Measurements from ENCODE around the gene LYL1. TPM values are rescaled to one million over a fixed set of nuclear protein-coding genes. Genes with fewer than 3 reads are reported as not detected.

LYL1 gene
- total RNA-seq, 1 donor from 2014 or later: 0.20 TPM

GRCh38 chr19:13129384-13129783, 26.7 kb upstream of the LYL1 start:
- DNase-seq (ENCODE audit: low read depth): no peak

- DNase-seq (ENCODE audit: low read depth): no peak
Measured at GRCh38 chr19:13128583-13128982, 25.9 kb upstream of the LYL1 start.

GRCh38 chr19:13127811-13128575, 25.3 kb upstream of the LYL1 start:
- no peak for DNase-seq (ENCODE audit: low read depth)

- DNase-seq (ENCODE audit: low read depth): no peak
Measured at GRCh38 chr19:13127051-13127450, 24.4 kb upstream of the LYL1 start.

- DNase-seq (ENCODE audit: low read depth): no peak
Measured at GRCh38 chr19:13122980-13123957, 20.6 kb upstream of the LYL1 start.

- no peak for DNase-seq (ENCODE audit: low read depth)
Measured at GRCh38 chr19:13122275-13122878, 19.7 kb upstream of the LYL1 start.

- DNase-seq (ENCODE audit: low read depth): peak; percentile 36
Measured at GRCh38 chr19:13121551-13122274, 19.1 kb upstream of the LYL1 start.

GRCh38 chr19:13120817-13121216, 18.2 kb upstream of the LYL1 start:
- DNase-seq (ENCODE audit: low read depth): no peak

GRCh38 chr19:13120031-13120430, 17.4 kb upstream of the LYL1 start:
- DNase-seq (ENCODE audit: low read depth): no peak

GRCh38 chr19:13119627-13120026, 17.0 kb upstream of the LYL1 start:
- DNase-seq (ENCODE audit: low read depth): no peak

- DNase-seq (ENCODE audit: low read depth): peak; percentile 22
Measured at GRCh38 chr19:13118424-13119193, 16.0 kb upstream of the LYL1 start.

- peak; percentile 61 for DNase-seq (ENCODE audit: low read depth)
Measured at GRCh38 chr19:13117772-13118423, 15.2 kb upstream of the LYL1 start, which contains the start of gene NACC1. Gene NACC1 (plus strand): TSS chr19:13118264. CDS start chr19:13135208, 16,944 bp downstream.

GRCh38 chr19:13117176-13117771, 14.6 kb upstream of the LYL1 start:
- peak; percentile 31 for DNase-seq (ENCODE audit: low read depth)

GRCh38 chr19:13116282-13117175, 13.9 kb upstream of the LYL1 start, which contains the start of gene TRMT1:
Gene TRMT1 (minus strand): TSS chr19:13116740. CDS start chr19:13116399, 341 bp downstream.
- peak; percentile 82 for DNase-seq (ENCODE audit: low read depth)

GRCh38 chr19:13115936-13116281, 13.3 kb upstream of the LYL1 start:
- DNase-seq (ENCODE audit: low read depth): no peak

- DNase-seq (ENCODE audit: low read depth): no peak
Measured at GRCh38 chr19:13112555-13112954, 9.9 kb upstream of the LYL1 start.

GRCh38 chr19:13110099-13110610, 7.5 kb upstream of the LYL1 start:
- DNase-seq (ENCODE audit: low read depth): no peak

- DNase-seq (ENCODE audit: low read depth): no peak
Measured at GRCh38 chr19:13109361-13110098, 6.9 kb upstream of the LYL1 start.

Measured in renal cortical epithelial cell (primary cell).